ENCODE data around the gene UBXN7.
"Not testable (repeated sequence)": the region's sequence is repeated elsewhere in the genome, so short reads cannot be mapped to it uniquely, and the experiment has no call there.

The UBXN7 gene

DNA sequence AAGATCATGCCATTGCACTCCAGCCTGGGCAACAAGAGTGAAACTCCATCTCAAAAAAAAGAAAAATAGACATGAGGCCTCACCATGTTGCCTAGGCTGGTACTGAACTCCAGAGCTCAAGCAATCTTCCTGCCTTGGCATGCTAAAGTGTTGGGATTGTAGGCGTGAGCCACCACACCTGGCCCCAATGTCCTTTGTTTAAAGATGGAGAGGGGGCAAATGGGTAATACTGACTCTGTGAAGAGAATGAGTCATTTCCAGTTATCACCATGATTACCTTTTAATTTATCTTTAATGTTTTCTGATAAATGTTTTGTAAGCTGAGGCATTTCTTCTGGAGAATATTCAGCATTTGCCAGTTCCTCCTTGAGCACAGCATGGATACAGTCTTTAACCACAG lies 116.4 kb downstream of the UBXN7 start:
- no peaks in the 10 kb centered on the region for H4K20me1 ChIP-seq (ENCODE audit: low read depth, low read length)
- no peak overlapping the region for H3K9ac ChIP-seq (ENCODE audit: low read length)
- H3K4me2 ChIP-seq (ENCODE audit: low read depth, low read length, poor library complexity, severe bottlenecking), result no peak overlapping the region
- TF ChIP-seq, protein P1, sequence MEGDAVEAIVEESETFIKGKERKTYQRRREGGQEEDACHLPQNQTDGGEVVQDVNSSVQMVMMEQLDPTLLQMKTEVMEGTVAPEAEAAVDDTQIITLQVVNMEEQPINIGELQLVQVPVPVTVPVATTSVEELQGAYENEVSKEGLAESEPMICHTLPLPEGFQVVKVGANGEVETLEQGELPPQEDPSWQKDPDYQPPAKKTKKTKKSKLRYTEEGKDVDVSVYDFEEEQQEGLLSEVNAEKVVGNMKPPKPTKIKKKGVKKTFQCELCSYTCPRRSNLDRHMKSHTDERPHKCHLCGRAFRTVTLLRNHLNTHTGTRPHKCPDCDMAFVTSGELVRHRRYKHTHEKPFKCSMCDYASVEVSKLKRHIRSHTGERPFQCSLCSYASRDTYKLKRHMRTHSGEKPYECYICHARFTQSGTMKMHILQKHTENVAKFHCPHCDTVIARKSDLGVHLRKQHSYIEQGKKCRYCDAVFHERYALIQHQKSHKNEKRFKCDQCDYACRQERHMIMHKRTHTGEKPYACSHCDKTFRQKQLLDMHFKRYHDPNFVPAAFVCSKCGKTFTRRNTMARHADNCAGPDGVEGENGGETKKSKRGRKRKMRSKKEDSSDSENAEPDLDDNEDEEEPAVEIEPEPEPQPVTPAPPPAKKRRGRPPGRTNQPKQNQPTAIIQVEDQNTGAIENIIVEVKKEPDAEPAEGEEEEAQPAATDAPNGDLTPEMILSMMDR (IDR thresholded peaks at IDR 0.05; ENCODE audit: insufficient read depth, low read length, poor library complexity, severe bottlenecking), result no peak
- no peak for TF ChIP-seq EZH2phosphoT487 (conservative IDR thresholded peaks at IDR 0.05; ENCODE audit: low read length)
- H2AFZ ChIP-seq (ENCODE audit: low read depth, low read length, severe bottlenecking), result no peak overlapping the region
- H3K27ac ChIP-seq (ENCODE audit: low read depth, low read length), result no peak overlapping the region
- H3K79me2 ChIP-seq (ENCODE audit: insufficient read depth, low read length), result no peaks in the 10 kb centered on the region
- no peaks in the 10 kb centered on the region for H3K36me3 ChIP-seq (ENCODE audit: low read length)
- peaks cover 17% of the 10 kb centered on the region; the same call in 1 of the 2 replicates for H3F3A ChIP-seq (ENCODE audit: insufficient read depth)
- H3K27me3 ChIP-seq (ENCODE audit: low read length), result no peaks in the 10 kb centered on the region
- no peak overlapping the region for H3K4me3 ChIP-seq (ENCODE audit: insufficient read depth, low read length, poor library complexity, severe bottlenecking)
- H3K9me3 ChIP-seq (ENCODE audit: insufficient read depth, low read length), result no peaks in the 10 kb centered on the region
- H3K9me2 ChIP-seq (replicated peaks; ENCODE audit: insufficient read depth, low read length), result no peaks in the 10 kb centered on the region

DNA sequence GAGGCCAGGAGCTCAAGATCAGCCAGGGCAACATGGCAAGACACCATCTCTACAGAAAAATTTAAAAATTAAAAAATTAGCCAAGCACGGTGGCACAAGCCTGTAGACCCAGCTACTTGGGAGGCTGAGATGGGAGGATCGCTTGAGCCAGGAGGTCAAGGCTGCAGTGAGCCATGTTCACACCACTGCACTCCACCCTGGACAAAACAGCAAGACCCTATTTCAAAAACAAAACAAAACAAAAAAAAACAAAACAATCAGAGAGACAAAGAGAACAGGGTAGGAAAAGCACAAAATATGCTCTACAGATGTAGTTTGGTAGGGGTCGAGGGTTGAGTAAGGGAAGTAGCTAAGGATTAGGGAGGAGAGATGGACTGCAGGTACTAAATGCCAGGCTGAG lies 117.6 kb downstream of the UBXN7 start:
- Histone ChIP-seq H3K9me2 (replicated peaks; ENCODE audit: insufficient read depth, low read length) (no peaks in the 10 kb centered on the region), H3F3A (ENCODE audit: insufficient read depth) (peaks cover 17% of the 10 kb centered on the region; the same call in 1 of the 2 replicates), H3K9me3 (ENCODE audit: insufficient read depth, low read length) (no peaks in the 10 kb centered on the region), H3K36me3 (ENCODE audit: low read length) (no peaks in the 10 kb centered on the region), H4K20me1 (ENCODE audit: low read depth, low read length) (no peaks in the 10 kb centered on the region), H3K4me2 (ENCODE audit: low read depth, low read length, poor library complexity, severe bottlenecking) (no peak overlapping the region), H3K79me2 (ENCODE audit: insufficient read depth, low read length) (no peaks in the 10 kb centered on the region), H2AFZ (ENCODE audit: low read depth, low read length, severe bottlenecking) (no peak overlapping the region), H3K27ac (ENCODE audit: low read depth, low read length) (no peak overlapping the region; the same call in 1 of the 2 replicates), H3K4me3 (ENCODE audit: insufficient read depth, low read length, poor library complexity, severe bottlenecking) (no peak overlapping the region), H3K27me3 (ENCODE audit: low read length) (no peaks in the 10 kb centered on the region), H3K9ac (ENCODE audit: low read length) (no peak overlapping the region)
- TF ChIP-seq, protein P1 (IDR thresholded peaks at IDR 0.05; ENCODE audit: insufficient read depth, low read length, poor library complexity, severe bottlenecking), result no peak
- no peak for TF ChIP-seq EZH2phosphoT487 (conservative IDR thresholded peaks at IDR 0.05; ENCODE audit: low read length)

DNA sequence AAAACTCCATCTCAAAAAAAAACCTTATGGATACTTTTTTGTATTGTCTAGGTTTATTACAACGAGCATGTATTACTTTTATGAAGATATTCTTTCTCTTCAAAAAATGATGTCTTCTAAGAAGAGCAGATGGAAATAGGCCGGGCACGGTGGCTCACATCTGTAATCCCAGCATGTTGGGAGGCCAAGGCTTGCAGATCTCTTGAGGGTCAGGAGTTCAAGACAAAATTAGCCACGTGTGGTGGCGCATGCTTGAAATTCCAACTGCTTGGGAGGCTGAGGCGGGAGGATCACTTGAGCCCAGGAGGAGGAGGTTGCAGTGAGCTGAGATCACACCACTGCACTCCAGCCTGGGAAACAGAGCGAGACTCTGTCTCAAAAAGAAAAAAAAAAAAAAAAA lies 118.1 kb downstream of the UBXN7 start:
- not testable (repeated sequence) for H4K20me1 ChIP-seq (ENCODE audit: low read depth, low read length); H3K9me3 ChIP-seq (ENCODE audit: insufficient read depth, low read length); H3K9me2 ChIP-seq (replicated peaks; ENCODE audit: insufficient read depth, low read length); H3K36me3 ChIP-seq (ENCODE audit: low read length); H3K9ac ChIP-seq (ENCODE audit: low read length); H2AFZ ChIP-seq (ENCODE audit: low read depth, low read length, severe bottlenecking); H3K4me2 ChIP-seq (ENCODE audit: low read depth, low read length, poor library complexity, severe bottlenecking); H3K4me3 ChIP-seq (ENCODE audit: insufficient read depth, low read length, poor library complexity, severe bottlenecking); H3K27me3 ChIP-seq (ENCODE audit: low read length); H3K27ac ChIP-seq (ENCODE audit: low read depth, low read length); H3K79me2 ChIP-seq (ENCODE audit: insufficient read depth, low read length)
- H3F3A ChIP-seq (ENCODE audit: insufficient read depth), result peaks cover 17% of the 10 kb centered on the region; the same call in 1 of the 2 replicates

DNA sequence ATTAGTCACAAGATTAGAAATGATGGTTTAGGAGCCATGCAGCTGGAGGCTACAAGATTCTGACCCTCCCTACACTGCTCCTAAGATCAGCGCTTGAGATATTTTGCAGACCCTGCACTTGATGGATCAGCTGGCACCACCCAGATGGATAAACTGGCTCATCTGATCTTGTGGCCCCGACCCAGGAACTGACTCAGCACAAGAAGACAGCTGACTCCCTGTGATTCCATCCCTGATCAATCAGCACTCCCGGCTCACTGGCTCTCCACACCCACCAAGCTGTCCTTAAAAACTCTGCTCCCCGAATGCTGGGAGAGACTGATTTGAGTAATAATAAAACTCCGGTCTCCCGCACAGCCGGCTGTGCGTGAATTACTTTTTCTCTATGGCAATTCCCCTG lies 129.3 kb downstream of the UBXN7 start:
- not testable (repeated sequence) for H3K9ac ChIP-seq (ENCODE audit: low read length); H3K36me3 ChIP-seq (ENCODE audit: low read length)

DNA sequence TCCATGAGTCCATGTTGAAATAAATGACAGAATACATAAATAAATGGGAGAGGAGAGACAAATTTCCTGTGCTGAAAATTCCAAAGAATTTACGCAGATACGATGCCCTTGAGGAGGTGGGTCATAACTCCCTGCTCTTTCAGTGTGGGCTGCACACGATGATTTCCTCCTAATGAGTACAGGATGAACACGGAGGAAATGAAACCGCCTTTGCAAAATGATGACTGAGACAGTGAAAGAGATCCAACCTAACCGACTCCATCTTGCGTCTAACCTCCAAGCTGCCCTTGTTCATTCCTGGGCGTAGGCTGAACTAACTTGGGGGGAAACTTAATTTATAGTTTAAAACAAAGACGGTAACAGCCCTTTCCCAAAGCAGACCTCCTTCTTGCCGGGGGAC lies 129.7 kb downstream of the UBXN7 start:
- not testable (repeated sequence) for H3K4me2 ChIP-seq (ENCODE audit: low read depth, low read length, poor library complexity, severe bottlenecking); H3K79me2 ChIP-seq (ENCODE audit: insufficient read depth, low read length); H3K36me3 ChIP-seq (ENCODE audit: low read length); H3K9me3 ChIP-seq (ENCODE audit: insufficient read depth, low read length); H3K9me2 ChIP-seq (replicated peaks; ENCODE audit: insufficient read depth, low read length); H4K20me1 ChIP-seq (ENCODE audit: low read depth, low read length); H3K4me3 ChIP-seq (ENCODE audit: insufficient read depth, low read length, poor library complexity, severe bottlenecking); H2AFZ ChIP-seq (ENCODE audit: low read depth, low read length, severe bottlenecking); H3K27me3 ChIP-seq (ENCODE audit: low read length); H3K27ac ChIP-seq (ENCODE audit: low read depth, low read length); H3K9ac ChIP-seq (ENCODE audit: low read length); H3F3A ChIP-seq (ENCODE audit: insufficient read depth)

More for the DNA sequence above, 129.3 kb downstream of the UBXN7 start:
- not testable (repeated sequence) for H3K27me3 ChIP-seq (ENCODE audit: low read length); H3K9me3 ChIP-seq (ENCODE audit: insufficient read depth, low read length); H4K20me1 ChIP-seq (ENCODE audit: low read depth, low read length); H3K79me2 ChIP-seq (ENCODE audit: insufficient read depth, low read length); H3K9me2 ChIP-seq (replicated peaks; ENCODE audit: insufficient read depth, low read length); H2AFZ ChIP-seq (ENCODE audit: low read depth, low read length, severe bottlenecking); H3K4me3 ChIP-seq (ENCODE audit: insufficient read depth, low read length, poor library complexity, severe bottlenecking); H3F3A ChIP-seq (ENCODE audit: insufficient read depth); H3K4me2 ChIP-seq (ENCODE audit: low read depth, low read length, poor library complexity, severe bottlenecking); H3K27ac ChIP-seq (ENCODE audit: low read depth, low read length)
